GM18517 (cell line): ENCODE data around the gene CAP2.
"Not testable (repeated sequence)": the region's sequence is repeated elsewhere in the genome, so short reads cannot be mapped to it uniquely, and the experiment has no call there.

Experiments used
- ATAC-seq: cut with Tn5 transposase; IDR thresholded peaks from one replicate; pipeline ENCODE4 v1.9.1; 2021; ENCODE audit warnings: mild to moderate bottlenecking, moderate library complexity; ENCODE audit not compliant: unreplicated experiment

Gene CAP2

GRCh38 chr6:17431581-17431980, 38.2 kb downstream of the CAP2 start:
- no peak for ATAC-seq

DNA sequence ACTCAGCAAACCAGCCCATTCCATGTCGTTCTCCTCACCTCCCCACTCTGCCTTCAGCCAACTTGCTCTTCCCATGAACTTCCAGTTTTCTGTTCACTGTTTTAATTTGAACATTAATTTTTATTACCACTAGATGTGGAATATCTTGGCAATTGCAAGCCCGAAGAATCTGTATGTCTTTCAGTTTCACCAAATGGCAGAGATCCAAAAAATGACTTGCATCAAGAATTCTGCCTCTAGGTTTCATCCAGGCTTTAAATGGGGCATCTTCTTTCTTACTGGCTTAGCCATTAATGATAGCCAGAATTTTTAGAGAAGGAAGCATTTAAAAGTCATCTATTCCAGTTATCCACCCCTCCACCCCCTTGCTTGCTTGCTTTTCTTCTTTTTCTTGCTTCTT, 39.0 kb downstream of the CAP2 start:
- no peak for ATAC-seq

- no peak for ATAC-seq
Measured at GRCh38 chr6:17439243-17439993, 46.0 kb downstream of the CAP2 start.

- ATAC-seq, result not testable (repeated sequence)
Measured at GRCh38 chr6:17440811-17441210, 47.4 kb downstream of the CAP2 start.

- no peak for ATAC-seq
Measured at GRCh38 chr6:17442196-17442595, 48.8 kb downstream of the CAP2 start.

- ATAC-seq, result no peak
Measured at GRCh38 chr6:17446713-17447112, 53.3 kb downstream of the CAP2 start.

- no peak for ATAC-seq
Measured at GRCh38 chr6:17448165-17448564, 54.8 kb downstream of the CAP2 start.

GRCh38 chr6:17450397-17450796, 57.0 kb downstream of the CAP2 start:
- no peak for ATAC-seq

DNA sequence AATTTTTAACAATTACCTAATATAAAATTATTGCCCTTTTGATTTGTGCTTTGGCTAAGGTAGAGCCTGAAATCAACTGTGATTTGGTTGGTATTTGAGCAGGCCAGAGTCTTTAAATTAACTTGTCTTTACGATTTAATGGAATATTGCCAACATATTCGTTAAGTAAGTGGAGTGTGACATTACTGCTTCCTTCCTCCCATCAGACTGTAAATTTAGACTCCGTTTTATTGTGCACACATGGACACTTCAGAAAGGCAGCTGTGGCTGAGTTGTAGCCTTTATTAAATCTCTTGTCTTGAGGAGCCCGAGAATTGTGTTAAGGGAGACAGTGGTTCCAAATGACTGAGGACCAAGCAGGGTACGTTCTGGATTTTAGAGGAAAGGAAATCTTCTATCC, 57.4 kb downstream of the CAP2 start:
- ATAC-seq, result no peak

- no peak for ATAC-seq
Measured at GRCh38 chr6:17452096-17452495, 58.7 kb downstream of the CAP2 start.

GRCh38 chr6:17454316-17455005, 61.1 kb downstream of the CAP2 start:
- no peak for ATAC-seq

DNA sequence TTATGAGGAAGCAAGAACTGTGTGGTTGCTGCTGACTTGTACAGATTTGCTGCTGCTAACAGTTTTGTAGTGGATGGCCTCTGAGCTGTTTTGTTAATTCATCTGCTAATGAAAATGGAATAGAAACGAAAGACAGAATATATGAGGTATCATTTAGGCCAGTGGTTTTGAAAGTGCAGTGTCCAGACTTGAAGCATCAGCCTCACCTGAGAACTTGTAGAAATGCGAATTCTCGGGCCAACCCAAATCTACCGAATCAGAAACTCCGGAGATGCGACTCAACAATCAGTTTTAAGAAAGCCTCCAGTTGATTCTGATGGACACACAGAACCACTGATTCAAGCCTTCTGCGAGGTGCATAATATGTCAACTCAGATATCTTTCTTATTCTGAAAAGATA, 62.5 kb downstream of the CAP2 start:
- no peak for ATAC-seq

- no peak for ATAC-seq
Measured at GRCh38 chr6:17456711-17457110, 63.3 kb downstream of the CAP2 start.

DNA sequence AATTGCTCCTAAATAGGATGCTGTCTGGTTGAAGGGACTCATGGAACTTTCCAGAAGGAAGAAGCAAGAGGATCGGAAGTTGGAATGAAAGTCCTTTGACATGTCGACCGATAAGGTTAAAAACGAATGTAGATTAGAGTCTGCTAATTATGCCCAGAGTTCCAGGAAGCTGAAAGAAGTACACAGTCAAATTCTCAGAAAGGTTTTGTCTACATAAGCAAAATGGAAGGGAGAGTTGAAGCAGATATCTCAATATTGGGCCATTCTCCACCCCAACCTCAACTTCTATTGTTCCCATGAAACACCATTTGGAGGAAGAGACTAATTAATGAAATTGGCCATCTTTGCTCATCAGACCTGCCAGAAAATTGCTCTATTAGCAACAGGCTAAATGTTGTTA, 64.0 kb downstream of the CAP2 start:
- ATAC-seq, result no peak

- ATAC-seq, result no peak
Measured at GRCh38 chr6:17457956-17458355, 64.6 kb downstream of the CAP2 start.

DNA sequence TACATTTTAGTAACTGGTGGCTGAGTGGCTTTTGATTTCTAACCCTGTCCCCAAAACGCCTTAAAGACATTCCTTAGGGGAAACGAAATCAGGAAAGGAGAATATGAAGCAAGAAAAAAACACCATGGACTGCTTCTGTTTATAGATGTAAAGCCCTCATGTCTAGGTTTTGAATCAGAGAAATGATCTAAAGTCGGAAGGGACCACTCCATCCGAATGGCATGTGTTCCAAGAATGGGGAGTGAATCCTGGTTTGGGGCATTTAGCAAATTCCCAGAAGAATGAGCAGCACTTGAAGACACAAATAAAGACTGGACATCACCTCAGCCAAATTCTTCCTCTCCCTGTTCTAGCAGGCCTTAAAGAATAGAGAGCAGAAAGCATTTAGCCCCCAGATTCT, 65.6 kb downstream of the CAP2 start:
- no peak for ATAC-seq

GRCh38 chr6:17460862-17461261, 67.5 kb downstream of the CAP2 start:
- no peak for ATAC-seq

DNA sequence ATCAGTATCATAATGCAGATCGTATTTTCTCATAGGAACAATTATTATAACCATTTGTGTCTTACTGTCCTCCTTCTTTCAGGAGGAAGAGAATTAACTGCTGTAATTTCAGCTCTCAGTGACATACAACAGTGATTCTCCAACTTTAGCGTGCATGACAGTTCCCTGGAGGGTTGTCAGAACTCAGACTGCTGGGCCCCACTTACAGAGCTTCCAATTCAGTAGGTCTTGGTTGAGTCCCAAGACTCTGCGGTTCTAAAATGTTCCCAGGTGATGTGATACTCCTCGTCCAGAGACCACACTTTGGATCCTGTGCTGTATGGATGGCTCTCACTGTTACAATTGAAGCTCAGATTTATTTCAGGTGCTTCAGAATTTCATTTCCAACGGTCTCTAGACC, 72.8 kb downstream of the CAP2 start:
- ATAC-seq, result no peak

GRCh38 chr6:17466707-17467106, 73.3 kb downstream of the CAP2 start:
- no peak for ATAC-seq

- no peak for ATAC-seq
Measured at GRCh38 chr6:17469006-17469832, 75.8 kb downstream of the CAP2 start.

DNA sequence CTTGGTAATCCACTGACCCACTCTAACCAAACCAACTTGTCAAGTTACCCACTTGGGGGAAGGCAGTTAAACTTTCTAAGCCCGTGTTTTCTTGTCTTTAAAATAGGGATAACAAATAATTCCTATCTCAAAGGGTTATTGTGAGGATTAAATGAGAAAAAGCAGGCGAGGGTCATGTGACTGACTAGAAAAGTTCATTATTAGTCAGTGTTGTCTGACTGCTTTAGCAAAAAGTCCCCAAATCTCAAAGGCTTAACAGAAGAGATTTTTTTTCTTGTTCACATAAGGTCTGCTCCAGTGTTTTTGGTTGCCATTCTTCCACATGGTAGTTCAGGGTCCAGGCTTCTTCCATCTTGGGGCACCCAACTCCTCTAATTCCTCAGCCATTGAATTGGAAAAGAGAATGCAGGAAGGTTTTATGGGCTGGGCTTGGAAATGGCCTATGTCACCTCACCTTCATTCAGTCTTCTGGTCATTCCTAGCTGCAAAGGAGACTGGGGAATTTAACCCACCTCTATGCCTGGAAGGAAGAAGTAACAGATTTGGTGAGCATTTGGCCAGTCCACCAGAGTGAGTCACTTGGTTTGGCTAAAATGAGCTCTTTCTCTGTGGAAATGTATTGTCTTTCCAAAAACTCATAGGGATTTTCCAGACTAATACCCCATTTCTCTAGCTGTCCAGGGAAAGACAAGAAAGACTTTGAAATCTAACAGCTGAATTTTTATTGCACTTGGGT, 77.0 kb downstream of the CAP2 start:
- no peak for ATAC-seq
